CD4-positive, alpha-beta T cell (primary cell): Measurements from ENCODE around the gene SLC35F6. TPM values are rescaled to one million over a fixed set of nuclear protein-coding genes. Genes with fewer than 3 reads are reported as not detected.
A peak's percentile ranks its signal among the peaks of the same experiment; 100 is the strongest.

Experiments used
- ATAC-seq: fragments of 200-7000 bp; cut with Tn5 transposase; one replicate; pipeline ENCODE4 v1.10.0; 2022; ENCODE audit warnings: mild to moderate bottlenecking; ENCODE audit not compliant: poor library complexity
- CTCF ChIA-PET: fragments of 350-600 bp; sonication (Branson Sonifier 250); formaldehyde crosslinking; loops from one replicate; lab custom pipeline; 2021; ENCODE audit warnings: antibody characterized with exemption, inconsistent platforms; lab: Charles Lee
- POLR2A ChIA-PET: fragments of 350-600 bp; sonication (Branson Sonifier 250); formaldehyde crosslinking; loops from one replicate; lab custom pipeline; 2021; ENCODE audit warnings: antibody characterized with exemption, inconsistent platforms; lab: Charles Lee
- DNase-seq, 14 experiments: peaks; one replicate each; pipeline ENCODE4 v3.0.0-alpha.2; 2013 to 2020; ENCODE audit warnings: mixed read lengths in 2 of 14
- H3K27ac ChIP-seq, 2 donors: one replicate each; pipeline versions ENCODE4 v1.5.1 to v1.7.0; 2013; ENCODE audit warnings: low read length in 2 of 2, low read depth in 1 of 2, mild to moderate bottlenecking in 1 of 2
- H3K27me3 ChIP-seq, 2 experiments: 1 replicate in 1 of 2; 2 replicates in 1 of 2; pipeline versions ENCODE4 v1.6.1 to v1.7.0; 2013; ENCODE audit warnings: low read length in 2 of 2, control low read depth in 1 of 2, mild to moderate bottlenecking in 1 of 2, moderate library complexity in 1 of 2; ENCODE audit not compliant: insufficient read depth in 2 of 2, control insufficient read depth in 1 of 2
- H3K36me3 ChIP-seq: one replicate; pipeline ENCODE4 v1.6.1; 2013; ENCODE audit warnings: low read length, control low read depth; ENCODE audit not compliant: insufficient read depth
- H3K4me1 ChIP-seq: one replicate; pipeline ENCODE4 v1.6.1; 2013; ENCODE audit warnings: low read length, control low read depth; ENCODE audit not compliant: insufficient read depth
- H3K4me3 ChIP-seq: one replicate; pipeline ENCODE4 v1.5.1; 2013; ENCODE audit warnings: mild to moderate bottlenecking, low read length, moderate library complexity
- H3K9me3 ChIP-seq, 2 experiments: 1 replicate in 1 of 2; 2 replicates in 1 of 2; pipeline versions ENCODE4 v1.6.1 to v1.7.0; 2013; ENCODE audit warnings: low read length in 2 of 2, mild to moderate bottlenecking in 2 of 2, control low read depth in 1 of 2, moderate library complexity in 1 of 2; ENCODE audit not compliant: control insufficient read depth in 1 of 2, insufficient read depth in 1 of 2
- H3K27ac Mint-ChIP-seq: one replicate; pipeline ENCODE4 v1.8.0; 2020; ENCODE audit warnings: mixed read lengths
- H3K27me3 Mint-ChIP-seq: one replicate; pipeline ENCODE4 v1.8.0; 2021; ENCODE audit warnings: mixed read lengths
- H3K36me3 Mint-ChIP-seq: one replicate; pipeline ENCODE4 v1.8.0; 2021; ENCODE audit warnings: low read depth, mixed read lengths
- H3K4me1 Mint-ChIP-seq: one replicate; pipeline ENCODE4 v1.8.0; 2021; ENCODE audit warnings: low read depth, mixed read lengths
- H3K4me3 Mint-ChIP-seq: one replicate; pipeline ENCODE4 v1.8.0; 2020; ENCODE audit warnings: mild to moderate bottlenecking, mixed read lengths
- H3K9me3 Mint-ChIP-seq: one replicate; pipeline ENCODE4 v1.8.0; 2020; ENCODE audit warnings: mixed read lengths
- CTCF ChIP-seq: fragments of 200-600 bp; IDR thresholded peaks from one replicate; pipeline ENCODE4 v1.8.0; 2022; ENCODE audit warnings: antibody characterized with exemption, mild to moderate bottlenecking
- intact Hi-C, 2 experiments: fragments of 100-400 bp; cut with DNase I in 1 of 2; cut with micrococcal nuclease in 1 of 2; formaldehyde crosslinking; loops; one replicate each; pipeline versions ENCODE4 v1.15.1 to v1.9.0; 2023 to 2025; cut with DNase I, micrococcal nuclease
- total RNA-seq, 174 experiments: library from RNA in 2 of 174; stranded (reverse) in 2 of 174; gene quantifications; one replicate each; pipeline ENCODE4 v1.2.3 and lab custom pipeline; 2021 to 2026

Gene SLC35F6
- total RNA-seq, 2 experiments from 2014 or later = 32.0 to 34.2 TPM

GRCh38 chr2:26809876-26810577 lies 45.9 kb downstream of the SLC35F6 start:
- Histone ChIP-seq H3K4me3 (no peak overlapping the region), H3K4me1 (peaks cover 41% of the 10 kb centered on the region), H3K27ac (peak overlapping the region in 1 of 2 donors; percentile 28), H3K27me3 (peaks cover 0 to 2% of the 10 kb centered on the region in 2 experiments), H3K9me3 (peaks cover 0 to 6% of the 10 kb centered on the region in 2 experiments), H3K36me3 (no peaks in the 10 kb centered on the region)
- Mint-ChIP-seq H3K4me1 (peaks cover 48% of the 10 kb centered on the region), H3K9me3 (no peaks in the 10 kb centered on the region), H3K4me3 (peak overlapping the region; percentile 49), H3K36me3 (no peaks in the 10 kb centered on the region), H3K27ac (peak overlapping the region; percentile 57), H3K27me3 (peaks cover 3% of the 10 kb centered on the region)
- ATAC-seq = peak; percentile 82
- DNase-seq = peak in 4 of 14 experiments; percentile 19 to 39 (median 32)
- intact Hi-C loops = no loop called here
- TF ChIP-seq CTCF = no peak
- POLR2A ChIA-PET = interaction anchor here (1.0 kb wide), 2 partner anchors 45 to 241 kb away, joined by 3 read pairs; partner anchors contain the start of gene AGBL5
- CTCF ChIA-PET = no interaction called here

GRCh38 chr2:26811261-26811660 lies 47.2 kb downstream of the SLC35F6 start:
- H3K4me3 Mint-ChIP-seq = peak overlapping the region; percentile 2

More at GRCh38 chr2:26811261-26811660, 47.2 kb downstream of the SLC35F6 start:
- POLR2A ChIA-PET = no interaction called here
- peaks cover 51% of the 10 kb centered on the region for H3K4me1 Mint-ChIP-seq
- H3K4me1 ChIP-seq = peaks cover 41% of the 10 kb centered on the region
- no peaks in the 10 kb centered on the region for H3K9me3 Mint-ChIP-seq
- H3K27ac Mint-ChIP-seq = no peak overlapping the region
- no peak for TF ChIP-seq CTCF
- no peaks in the 10 kb centered on the region for H3K36me3 Mint-ChIP-seq
- H3K27me3 ChIP-seq = peaks cover 0 to 2% of the 10 kb centered on the region in 2 experiments
- peaks cover 9% of the 10 kb centered on the region for H3K27me3 Mint-ChIP-seq
- ATAC-seq = no peak
- H3K9me3 ChIP-seq = peaks cover 0 to 6% of the 10 kb centered on the region in 2 experiments
- intact Hi-C loops = no loop called here
- no peak for DNase-seq
- no peak overlapping the region for H3K4me3 ChIP-seq
- CTCF ChIA-PET = no interaction called here
- no peaks in the 10 kb centered on the region for H3K36me3 ChIP-seq
- no peak overlapping the region for H3K27ac ChIP-seq
